Loucy (cell line): ENCODE measurements around the gene FXR1.

ENCODE experiments used
- H2AFZ ChIP-seq: fragments of 200-600 bp; sonication (generic); 2 replicates; pipeline ENCODE4 v1.6.0; 2016; ENCODE audit warnings: antibody characterized with exemption, mild to moderate bottlenecking, low read length, moderate library complexity
- H3F3A ChIP-seq: fragments of 200-600 bp; 2 replicates; pipeline ENCODE4 v1.6.0; 2016; ENCODE audit warnings: antibody characterized with exemption, low read depth, mild to moderate bottlenecking
- H3K27me3 ChIP-seq: fragments of 200-600 bp; sonication (generic); 2 replicates; pipeline ENCODE4 v1.6.1; 2014; ENCODE audit warnings: low read length, mild to moderate bottlenecking; ENCODE audit not compliant: insufficient read depth, poor library complexity, severe bottlenecking
- H3K36me3 ChIP-seq: fragments of 200-600 bp; sonication (generic); 2 replicates; pipeline ENCODE4 v1.6.1; 2016; ENCODE audit warnings: low read length; ENCODE audit not compliant: insufficient read depth
- H3K4me1 ChIP-seq: fragments of 200-600 bp; sonication (generic); 2 replicates; pipeline ENCODE4 v1.5.1; 2014; ENCODE audit warnings: low read length, mild to moderate bottlenecking; ENCODE audit not compliant: insufficient read depth, poor library complexity, severe bottlenecking
- H3K4me2 ChIP-seq: fragments of 200-600 bp; sonication (generic); 2 replicates; pipeline ENCODE4 v1.6.0; 2014; ENCODE audit warnings: antibody characterized with exemption, low read length, low read depth, mild to moderate bottlenecking; ENCODE audit not compliant: poor library complexity, severe bottlenecking
- H3K4me3 ChIP-seq: fragments of 200-600 bp; sonication (generic); 2 replicates; pipeline ENCODE4 v1.5.1; 2014; ENCODE audit warnings: low read length, mild to moderate bottlenecking, mixed read lengths; ENCODE audit not compliant: poor library complexity, severe bottlenecking
- H3K79me2 ChIP-seq: fragments of 200-600 bp; sonication (generic); 2 replicates; pipeline ENCODE4 v1.6.1; 2014; ENCODE audit warnings: low read length; ENCODE audit not compliant: insufficient read depth
- H3K9ac ChIP-seq: fragments of 200-600 bp; sonication (generic); 2 replicates; pipeline ENCODE4 v1.6.0; 2014; ENCODE audit warnings: mild to moderate bottlenecking, low read depth, low read length, moderate library complexity; ENCODE audit not compliant: poor library complexity, severe bottlenecking
- H3K9me2 ChIP-seq: fragments of 200-600 bp; sonication (generic); replicated peaks from 2 replicates; pipeline ENCODE4 v1.6.1; 2016; ENCODE audit warnings: low read depth, low read length, mixed read lengths
- H3K9me3 ChIP-seq: fragments of 200-600 bp; sonication (generic); 2 replicates; pipeline ENCODE4 v1.6.1; 2014; ENCODE audit warnings: mild to moderate bottlenecking, antibody characterized with exemption, low read length, low read depth; ENCODE audit not compliant: insufficient read depth
- H4K20me1 ChIP-seq: fragments of 200-600 bp; sonication (generic); 2 replicates; pipeline ENCODE4 v1.6.0; 2014; ENCODE audit warnings: antibody characterized with exemption, low read length, mild to moderate bottlenecking; ENCODE audit not compliant: insufficient read depth, poor library complexity, severe bottlenecking
- EZH2phosphoT487 ChIP-seq: fragments of 200-600 bp; IDR thresholded peaks from 2 replicates; pipeline ENCODE4 v1.6.1; 2018; ENCODE audit warnings: antibody characterized with exemption, mild to moderate bottlenecking, moderate library complexity, borderline replicate concordance
- TF ChIP-seq, protein P1 (sequence below): fragments of 200-600 bp; sonication (generic); conservative IDR thresholded peaks from 2 replicates; pipeline ENCODE4 v1.5.1; 2014; ENCODE audit warnings: mild to moderate bottlenecking, antibody characterized with exemption, low read length

Gene FXR1

DNA sequence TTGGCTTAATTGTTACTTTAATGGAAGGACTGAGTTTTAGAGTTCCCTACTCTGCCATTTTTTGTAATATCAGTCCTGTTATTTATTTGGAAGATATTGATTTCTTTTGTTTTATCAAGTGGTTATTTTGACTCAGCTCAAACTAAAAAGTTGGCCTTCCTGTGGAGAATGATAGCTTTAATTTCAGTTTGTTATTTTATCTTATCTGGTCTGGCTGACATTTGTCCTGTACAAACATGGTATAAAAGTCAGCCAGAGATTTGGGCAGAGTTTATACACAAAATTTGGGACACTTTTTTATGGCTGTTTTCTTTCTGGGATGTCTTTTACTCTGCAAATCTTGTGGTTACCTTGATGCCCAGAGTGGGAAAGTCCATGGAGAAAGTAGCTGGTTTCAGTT is 118.5 kb downstream of the FXR1 start:
- H3F3A ChIP-seq, result no peaks in the 10 kb centered on the region
- H3K4me2 ChIP-seq, result no peak overlapping the region
- H3K36me3 ChIP-seq, result no peaks in the 10 kb centered on the region
- no peaks in the 10 kb centered on the region for H3K79me2 ChIP-seq
- H3K4me1 ChIP-seq, result no peaks in the 10 kb centered on the region
- no peaks in the 10 kb centered on the region; the same call in none of the 2 replicates for H3K9me2 ChIP-seq
- TF ChIP-seq EZH2phosphoT487, result no peak
- TF ChIP-seq, protein P1, sequence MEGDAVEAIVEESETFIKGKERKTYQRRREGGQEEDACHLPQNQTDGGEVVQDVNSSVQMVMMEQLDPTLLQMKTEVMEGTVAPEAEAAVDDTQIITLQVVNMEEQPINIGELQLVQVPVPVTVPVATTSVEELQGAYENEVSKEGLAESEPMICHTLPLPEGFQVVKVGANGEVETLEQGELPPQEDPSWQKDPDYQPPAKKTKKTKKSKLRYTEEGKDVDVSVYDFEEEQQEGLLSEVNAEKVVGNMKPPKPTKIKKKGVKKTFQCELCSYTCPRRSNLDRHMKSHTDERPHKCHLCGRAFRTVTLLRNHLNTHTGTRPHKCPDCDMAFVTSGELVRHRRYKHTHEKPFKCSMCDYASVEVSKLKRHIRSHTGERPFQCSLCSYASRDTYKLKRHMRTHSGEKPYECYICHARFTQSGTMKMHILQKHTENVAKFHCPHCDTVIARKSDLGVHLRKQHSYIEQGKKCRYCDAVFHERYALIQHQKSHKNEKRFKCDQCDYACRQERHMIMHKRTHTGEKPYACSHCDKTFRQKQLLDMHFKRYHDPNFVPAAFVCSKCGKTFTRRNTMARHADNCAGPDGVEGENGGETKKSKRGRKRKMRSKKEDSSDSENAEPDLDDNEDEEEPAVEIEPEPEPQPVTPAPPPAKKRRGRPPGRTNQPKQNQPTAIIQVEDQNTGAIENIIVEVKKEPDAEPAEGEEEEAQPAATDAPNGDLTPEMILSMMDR, result no peak
- no peak overlapping the region for H2AFZ ChIP-seq
- no peaks in the 10 kb centered on the region for H4K20me1 ChIP-seq
- H3K9ac ChIP-seq, result no peak overlapping the region
- no peak overlapping the region for H3K4me3 ChIP-seq
- H3K9me3 ChIP-seq, result no peaks in the 10 kb centered on the region
- no peaks in the 10 kb centered on the region for H3K27me3 ChIP-seq
